Cortex of kidney (tissue), 1 donor: ENCODE measurements around the gene GRIK4.

Experiments used
- DNase-seq: peaks from one replicate; lab custom pipeline; 2025; lab: John Stamatoyannopoulos, UW

GRIK4 gene

GRCh38 chr11:120634706-120635105 lies 123.2 kb downstream of the GRIK4 start:
- no peak for DNase-seq

- DNase-seq = no peak
Observed at GRCh38 chr11:120635136-120635810, 123.7 kb downstream of the GRIK4 start.

- no peak for DNase-seq
Observed at GRCh38 chr11:120637131-120637530, 125.6 kb downstream of the GRIK4 start.

- DNase-seq = no peak
Observed at GRCh38 chr11:120642196-120642894, 130.8 kb downstream of the GRIK4 start.

GRCh38 chr11:120643284-120643683 lies 131.7 kb downstream of the GRIK4 start:
- no peak for DNase-seq

- DNase-seq = no peak
Observed at GRCh38 chr11:120645639-120646038, 134.1 kb downstream of the GRIK4 start.

GRCh38 chr11:120646206-120646605 lies 134.7 kb downstream of the GRIK4 start:
- DNase-seq = no peak

GRCh38 chr11:120647681-120648080 lies 136.1 kb downstream of the GRIK4 start:
- DNase-seq = no peak

GRCh38 chr11:120648771-120649170 lies 137.2 kb downstream of the GRIK4 start:
- no peak for DNase-seq

- no peak for DNase-seq
Observed at GRCh38 chr11:120649316-120649715, 137.8 kb downstream of the GRIK4 start.

- no peak for DNase-seq
Observed at GRCh38 chr11:120651396-120651795, 139.8 kb downstream of the GRIK4 start.

- DNase-seq = no peak
Observed at GRCh38 chr11:120651836-120652235, 140.3 kb downstream of the GRIK4 start.

GRCh38 chr11:120652705-120653335 lies 141.3 kb downstream of the GRIK4 start:
- DNase-seq = no peak

- DNase-seq = no peak
Observed at GRCh38 chr11:120655589-120655988, 144.0 kb downstream of the GRIK4 start.

GRCh38 chr11:120657306-120658070 lies 145.9 kb downstream of the GRIK4 start:
- no peak for DNase-seq

- no peak for DNase-seq
Observed at GRCh38 chr11:120658071-120658423, 146.5 kb downstream of the GRIK4 start.

GRCh38 chr11:120659076-120659475 lies 147.5 kb downstream of the GRIK4 start:
- no peak for DNase-seq

GRCh38 chr11:120660024-120660565 lies 148.5 kb downstream of the GRIK4 start:
- DNase-seq = no peak

- no peak for DNase-seq
Observed at GRCh38 chr11:120662071-120662676, 150.6 kb downstream of the GRIK4 start.

- no peak for DNase-seq
Observed at GRCh38 chr11:120663142-120663541, 151.6 kb downstream of the GRIK4 start.

- no peak for DNase-seq
Observed at GRCh38 chr11:120666121-120666639, 154.6 kb downstream of the GRIK4 start.

- no peak for DNase-seq
Observed at GRCh38 chr11:120667281-120667680, 155.7 kb downstream of the GRIK4 start.
